A549 treated with DMSO at 1 μM for 4 hours (cell line): ENCODE measurements around the gene RAB5IF. TPM values are rescaled to one million over a fixed set of nuclear protein-coding genes. Genes with fewer than 3 reads are reported as not detected.

Experiments used
- total RNA-seq: library from RNA; stranded (reverse); fragments of 200-300 nt; extraction: Qiagen RNA extraction; gene quantifications from 5 replicates; pipeline ENCODE4 v1.2.3, GENCODE V29; 2022; ENCODE audit warnings: low read depth

RAB5IF gene, protein sequence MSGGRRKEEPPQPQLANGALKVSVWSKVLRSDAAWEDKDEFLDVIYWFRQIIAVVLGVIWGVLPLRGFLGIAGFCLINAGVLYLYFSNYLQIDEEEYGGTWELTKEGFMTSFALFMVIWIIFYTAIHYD
- 213 to 300 TPM (median 259 TPM) in 5 replicates for total RNA-seq

DNA sequence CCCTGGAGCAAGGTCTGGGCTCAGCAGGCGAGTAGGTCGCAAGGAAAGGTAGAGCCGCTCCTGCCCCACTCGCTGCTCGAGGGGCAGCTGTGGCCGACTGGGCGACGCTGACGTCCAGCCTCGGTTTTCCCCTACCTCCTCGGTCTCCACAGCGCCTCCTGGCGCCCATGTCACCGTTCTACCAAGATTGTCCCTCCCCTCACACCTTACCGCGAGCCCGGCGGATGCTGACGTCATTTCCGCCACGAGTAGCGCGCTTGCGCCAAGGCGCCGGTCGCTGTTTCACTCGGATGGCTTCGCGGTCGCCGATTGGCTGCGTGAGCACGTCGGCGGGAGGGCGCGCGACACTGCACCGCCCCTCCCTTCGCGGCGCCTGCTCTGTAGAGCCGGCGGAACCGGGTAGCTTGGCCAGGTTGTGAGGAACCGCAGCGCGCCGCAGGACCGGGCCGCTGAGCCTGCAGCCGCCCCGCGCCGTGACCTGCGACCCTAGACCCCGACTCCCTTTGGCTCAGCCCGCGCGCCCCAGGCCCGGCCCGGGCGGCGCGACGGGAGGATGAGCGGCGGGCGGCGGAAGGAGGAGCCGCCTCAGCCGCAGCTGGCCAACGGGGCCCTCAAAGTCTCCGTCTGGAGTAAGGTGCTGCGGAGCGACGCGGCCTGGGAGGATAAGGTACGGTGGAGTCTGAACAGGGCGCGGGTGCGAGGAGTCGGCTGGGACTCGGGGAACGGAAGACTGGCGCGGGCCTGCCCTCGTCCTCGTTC is at the start of gene RAB5IF:
TSS of gene RAB5IF (plus strand) at position 381 of the 759 bp plus-strand sequence. CDS start at position 554, 173 bp downstream.

DNA sequence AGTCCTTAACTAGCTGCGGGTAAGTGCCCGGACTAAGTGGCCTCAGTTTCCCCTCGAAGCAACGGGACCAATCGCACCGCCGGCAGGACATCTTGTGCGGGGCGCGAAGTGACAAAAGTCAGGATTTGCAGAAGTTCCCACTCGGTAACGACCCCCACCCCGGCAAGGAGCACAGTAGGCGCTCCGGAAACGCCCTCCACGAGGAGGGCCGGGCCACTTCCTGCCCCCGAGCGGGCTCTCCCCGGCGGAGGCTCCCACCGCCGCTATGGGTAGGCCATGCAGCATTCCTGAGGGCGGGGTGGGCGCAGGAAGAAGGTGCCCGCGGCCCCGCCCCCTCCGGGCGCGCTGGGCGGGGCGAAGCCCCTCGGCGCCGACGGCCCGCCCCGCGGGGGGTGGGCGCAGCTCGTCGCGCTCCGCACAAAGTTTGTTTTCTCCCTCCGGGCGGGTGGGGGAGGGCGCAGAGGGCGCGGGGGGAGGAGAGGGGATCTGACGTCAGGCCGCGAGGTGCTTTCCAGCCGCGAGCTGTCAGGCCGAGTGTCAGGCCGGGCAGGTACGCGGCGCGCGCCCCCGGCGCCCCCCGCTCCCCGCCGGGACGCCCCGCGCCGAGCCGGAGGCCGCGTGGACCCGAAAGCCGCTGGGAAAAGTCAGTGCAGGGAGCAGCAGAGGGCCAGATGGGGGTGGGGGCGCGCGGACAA is 32.3 kb upstream of the RAB5IF start, which contains the start of gene TGIF2:
TSS of gene TGIF2 (plus strand) at position 495 of the 695 bp plus-strand sequence. CDS start 5,178 bp downstream, outside the sequence.

DNA sequence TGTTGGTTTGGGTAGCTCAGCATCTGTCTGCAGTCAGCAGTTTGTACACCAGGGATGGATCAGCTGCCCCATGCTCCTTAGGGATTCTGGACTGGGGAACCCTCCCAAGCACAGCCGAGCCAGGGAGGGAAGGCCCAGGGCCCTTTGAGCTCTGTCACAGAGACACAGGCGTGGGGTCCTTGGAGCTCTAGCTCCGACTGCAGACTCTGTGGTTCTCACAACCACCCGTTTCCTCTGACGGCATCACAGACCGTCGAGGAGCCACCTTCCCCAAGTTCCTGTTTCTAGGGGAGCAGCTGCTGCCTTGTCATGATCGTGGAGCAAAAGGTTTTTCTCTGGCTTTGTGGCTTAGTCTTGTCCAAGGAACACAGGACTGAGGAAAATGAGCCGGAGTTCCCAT is 40.4 kb downstream of the RAB5IF start, which contains the start of gene SLA2:
TSS of gene SLA2 (minus strand) at position 199 of the 400 bp plus-strand sequence. CDS start 4,861 bp downstream, outside the sequence.

Other genes with a start within 250 kb of the RAB5IF start
- 14.6 to 24.4 TPM (median 20.7 TPM) in 5 replicates for gene MYL9, start 64.3 kb upstream of the RAB5IF start, total RNA-seq
- 5.4 to 6.5 TPM (median 6.0 TPM) in 5 replicates for gene TGIF2, start 32.2 kb upstream of the RAB5IF start, total RNA-seq
- 0.03 to 0.04 TPM in 2 of 5 replicates, not detected in the others for gene SLA2, start 40.4 kb downstream of the RAB5IF start, total RNA-seq
- gene NDRG3, start 140.3 kb downstream of the RAB5IF start, total RNA-seq, result 21.9 to 24.6 TPM (median 24.1 TPM) in 5 replicates
- 23.8 to 28.8 TPM (median 26.9 TPM) in 5 replicates for gene DSN1, start 168.0 kb downstream of the RAB5IF start, total RNA-seq